GM12873 (cell line): Measurements from ENCODE around the gene CLDN7.

Experiments
- CTCF ChIP-seq: IDR thresholded peaks from 2 replicates; pipeline ENCODE4 v1.5.1; 2012; ENCODE audit warnings: low read depth, mild to moderate bottlenecking, moderate library complexity, low read length, control low read depth; ENCODE audit not compliant: insufficient read depth; ENCODE audit errors: missing control alignments

CLDN7 gene

GRCh38 chr17:7282752-7283321 is 20.6 kb upstream of the CLDN7 start:
- peak; percentile 30 for TF ChIP-seq CTCF

GRCh38 chr17:7281953-7282751 is 19.9 kb upstream of the CLDN7 start:
- no peak for TF ChIP-seq CTCF

DNA sequence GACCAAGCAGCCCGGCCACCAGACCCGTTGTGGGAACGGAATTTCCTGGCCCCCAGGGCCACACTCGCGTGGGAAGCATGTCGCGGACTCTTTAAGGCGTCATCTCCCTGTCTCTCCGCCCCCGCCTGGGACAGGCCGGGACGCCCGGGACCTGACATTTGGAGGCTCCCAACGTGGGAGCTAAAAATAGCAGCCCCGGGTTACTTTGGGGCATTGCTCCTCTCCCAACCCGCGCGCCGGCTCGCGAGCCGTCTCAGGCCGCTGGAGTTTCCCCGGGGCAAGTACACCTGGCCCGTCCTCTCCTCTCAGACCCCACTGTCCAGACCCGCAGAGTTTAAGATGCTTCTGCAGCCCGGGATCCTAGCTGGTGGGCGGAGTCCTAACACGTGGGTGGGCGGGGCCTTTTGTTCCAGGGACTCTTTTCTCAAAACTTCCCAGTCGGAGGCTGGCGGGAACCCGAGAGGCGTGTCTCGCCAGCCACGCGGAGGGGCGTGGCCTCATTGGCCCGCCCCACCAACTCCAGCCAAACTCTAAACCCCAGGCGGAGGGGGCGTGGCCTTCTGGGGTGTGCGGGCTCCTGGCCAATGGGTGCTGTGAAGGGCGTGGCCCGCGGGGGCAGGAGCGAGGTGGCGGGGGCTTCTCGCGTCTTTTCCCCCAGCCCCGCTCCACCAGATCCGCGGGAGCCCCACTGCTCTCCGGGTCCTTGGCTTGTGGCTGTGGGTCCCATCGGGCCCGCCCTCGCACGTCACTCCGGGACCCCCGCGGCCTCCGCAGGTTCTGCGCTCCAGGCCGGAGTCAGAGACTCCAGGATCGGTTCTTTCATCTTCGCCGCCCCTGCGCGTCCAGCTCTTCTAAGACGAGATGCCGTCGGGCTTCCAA is 19.0 kb upstream of the CLDN7 start, which contains the start of gene SLC2A4:
SLC2A4 (plus strand) TSS at position 645 of the 879 bp plus-strand sequence; CDS start at position 862, 217 bp downstream.
- TF ChIP-seq CTCF, result no peak

- peak; percentile 99 for TF ChIP-seq CTCF
Measured at GRCh38 chr17:7280519-7281073, 18.3 kb upstream of the CLDN7 start.

- no peak for TF ChIP-seq CTCF
Measured at GRCh38 chr17:7279448-7279847, 17.2 kb upstream of the CLDN7 start.

GRCh38 chr17:7266784-7267183 is 4.5 kb upstream of the CLDN7 start:
- no peak for TF ChIP-seq CTCF

DNA sequence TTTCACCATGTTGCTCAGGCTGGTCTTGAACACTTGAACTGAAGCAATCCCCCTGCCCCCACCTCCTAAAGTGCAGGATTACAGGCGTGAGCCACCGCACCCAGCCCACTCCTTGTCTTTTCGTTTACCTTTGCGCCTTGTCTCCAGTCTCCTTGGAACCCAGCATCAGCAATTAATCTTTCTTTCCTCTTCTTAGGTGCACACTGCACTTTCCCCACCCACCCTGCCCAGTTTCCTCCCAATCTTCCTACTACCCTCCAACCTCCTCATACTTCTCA is 1.5 kb upstream of the CLDN7 start:
- TF ChIP-seq CTCF, result no peak
